Trophoblast cell (in vitro differentiated cells and primary cell): Measurements from ENCODE around the gene LRRC27.

ENCODE experiments used
- DNase-seq, 2 donors: peaks; one replicate each; pipeline ENCODE4 v3.0.0-alpha.2; 2016
- H2AFZ ChIP-seq: 2 replicates; pipeline ENCODE4 v1.6.1; 2013; ENCODE audit warnings: low read length, moderate library complexity, mild to moderate bottlenecking; ENCODE audit not compliant: insufficient read depth, poor library complexity
- H2AK5ac ChIP-seq: 2 replicates; pipeline ENCODE4 v1.6.1; 2013; ENCODE audit warnings: mild to moderate bottlenecking, low read length
- H2BK120ac ChIP-seq: 2 replicates; pipeline ENCODE4 v1.6.1; 2013; ENCODE audit warnings: low read length, mild to moderate bottlenecking, moderate library complexity; ENCODE audit not compliant: insufficient read depth, poor library complexity
- H2BK12ac ChIP-seq: 2 replicates; pipeline ENCODE4 v1.6.1; 2013; ENCODE audit warnings: mild to moderate bottlenecking, low read length, moderate library complexity
- H2BK5ac ChIP-seq: 2 replicates; pipeline ENCODE4 v1.6.1; 2013; ENCODE audit warnings: low read length, low read depth, moderate library complexity, mild to moderate bottlenecking; ENCODE audit not compliant: poor library complexity
- H3K14ac ChIP-seq: 2 replicates; pipeline ENCODE4 v1.6.1; 2013; ENCODE audit warnings: mild to moderate bottlenecking, low read length
- H3K18ac ChIP-seq: 2 replicates; pipeline ENCODE4 v1.6.1; 2013; ENCODE audit warnings: mild to moderate bottlenecking, low read length
- H3K23ac ChIP-seq: 2 replicates; pipeline ENCODE4 v1.6.1; 2013; ENCODE audit warnings: low read length
- H3K27ac ChIP-seq: 2 replicates; pipeline ENCODE4 v1.5.1; 2013; ENCODE audit warnings: low read depth, mild to moderate bottlenecking, inconsistent platforms, low read length, moderate library complexity
- H3K27me3 ChIP-seq: 2 replicates; pipeline ENCODE4 v1.6.1; 2013; ENCODE audit warnings: inconsistent platforms, mild to moderate bottlenecking, low read length, moderate library complexity; ENCODE audit not compliant: insufficient read depth
- H3K36me3 ChIP-seq, 2 experiments: 1 replicate in 1 of 2; 2 replicates in 1 of 2; pipeline ENCODE4 v1.6.1; 2013; ENCODE audit warnings: low read length in 2 of 2, mild to moderate bottlenecking in 2 of 2, moderate library complexity in 1 of 2; ENCODE audit not compliant: insufficient read depth in 2 of 2, control insufficient read depth in 1 of 2
- H3K4ac ChIP-seq: 2 replicates; pipeline ENCODE4 v1.6.1; 2013; ENCODE audit warnings: low read depth, mild to moderate bottlenecking, low read length, moderate library complexity
- H3K4me1 ChIP-seq, 2 experiments: 1 replicate in 1 of 2; 2 replicates in 1 of 2; pipeline ENCODE4 v1.6.1; 2013; ENCODE audit warnings: low read length in 2 of 2, mild to moderate bottlenecking in 2 of 2, moderate library complexity in 1 of 2; ENCODE audit not compliant: insufficient read depth in 2 of 2, control insufficient read depth in 1 of 2
- H3K4me2 ChIP-seq: 2 replicates; pipeline ENCODE4 v1.6.1; 2013; ENCODE audit warnings: inconsistent platforms, mild to moderate bottlenecking, low read length, moderate library complexity
- H3K4me3 ChIP-seq: 2 replicates; pipeline ENCODE4 v1.5.1; 2013; ENCODE audit warnings: mild to moderate bottlenecking, low read depth, low read length, inconsistent platforms
- H3K79me1 ChIP-seq: one replicate; pipeline ENCODE4 v1.6.1; 2013; ENCODE audit warnings: low read length
- H3K79me2 ChIP-seq: 2 replicates; pipeline ENCODE4 v1.6.1; 2013; ENCODE audit warnings: low read length, mild to moderate bottlenecking; ENCODE audit not compliant: control insufficient read depth, insufficient read depth, poor library complexity
- H3K9ac ChIP-seq: 2 replicates; pipeline ENCODE4 v1.6.1; 2013; ENCODE audit warnings: mild to moderate bottlenecking, low read length
- H3K9me3 ChIP-seq: 2 replicates; pipeline ENCODE4 v1.6.1; 2013; ENCODE audit warnings: low read depth, mild to moderate bottlenecking, control low read depth, inconsistent platforms, low read length; ENCODE audit not compliant: insufficient read depth
- H4K12ac ChIP-seq: 2 replicates; pipeline ENCODE4 v1.6.1; 2013; ENCODE audit warnings: low read depth, mild to moderate bottlenecking, low read length, moderate library complexity
- H4K8ac ChIP-seq: 2 replicates; pipeline ENCODE4 v1.6.1; 2013; ENCODE audit warnings: low read depth, mild to moderate bottlenecking, low read length, moderate library complexity
- H4K91ac ChIP-seq: one replicate; pipeline ENCODE4 v1.6.1; 2013; ENCODE audit warnings: low read depth, mild to moderate bottlenecking, low read length, moderate library complexity
- WGBS: extraction: QIAGEN DNeasy Blood & Tissue Kit; methylation state at CpG from one replicate; pipeline ENCODE4 v1.1.7; 2013; ENCODE audit warnings: missing lambda C conversion rate; ENCODE audit not compliant: insufficient read length, insufficient coverage; ENCODE audit errors: extremely low coverage; 5-methylcytosine and 5-hydroxymethylcytosine counted together

The LRRC27 gene

DNA sequence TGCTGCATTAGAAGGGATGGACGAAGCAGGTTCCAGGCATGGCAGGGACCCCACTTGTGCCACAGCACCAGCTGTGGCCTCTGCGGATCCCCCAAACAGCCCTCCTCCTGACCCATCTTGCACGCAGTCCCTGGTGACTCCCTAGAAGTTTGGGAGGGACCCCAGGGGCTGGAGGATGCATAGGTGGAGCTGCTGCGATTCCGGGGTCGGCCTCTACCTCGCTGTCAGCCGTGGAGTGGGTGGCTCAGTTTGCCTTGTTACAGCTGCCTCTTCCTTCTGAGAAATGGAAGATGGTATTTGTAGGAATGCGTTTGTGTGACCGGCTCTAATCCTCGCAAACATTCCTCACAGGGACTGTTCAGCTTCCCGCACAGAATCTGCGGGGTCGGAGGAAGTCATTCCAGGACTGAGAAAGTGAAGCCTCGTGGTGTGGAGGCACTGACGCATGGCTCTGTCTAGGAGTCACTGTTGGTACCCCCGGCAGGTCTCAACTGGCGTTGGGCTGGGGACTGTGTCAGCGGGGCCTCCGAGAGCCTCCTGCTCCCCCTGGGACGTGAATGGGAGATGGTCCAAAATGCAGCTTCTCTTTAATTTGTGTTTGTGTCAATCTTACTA is 82.5 kb downstream of the LRRC27 start:
- Histone ChIP-seq H3K23ac (no peak overlapping the region), H3K36me3 (peaks cover 36 to 43% of the 10 kb centered on the region in 2 experiments), H2BK12ac (no peak overlapping the region), H2AFZ (no peak overlapping the region), H2BK120ac (no peak overlapping the region), H3K79me1 (peaks cover 26% of the 10 kb centered on the region), H3K4me3 (no peak overlapping the region), H3K4ac (no peak overlapping the region), H2BK5ac (no peak overlapping the region), H3K27ac (no peak overlapping the region), H3K27me3 (no peaks in the 10 kb centered on the region), H4K8ac (no peak overlapping the region), H3K9ac (no peak overlapping the region), H3K79me2 (peaks cover 35% of the 10 kb centered on the region), H4K12ac (no peak overlapping the region), H3K14ac (no peak overlapping the region), H3K9me3 (peaks cover 4% of the 10 kb centered on the region), H4K91ac (no peak overlapping the region), H3K4me1 (peaks cover 55 to 59% of the 10 kb centered on the region in 2 experiments), H2AK5ac (no peak overlapping the region), H3K4me2 (no peak overlapping the region), H3K18ac (no peak overlapping the region)
- DNase-seq: peak; percentile 46 to 53
- no CpG with 5 or more reads among the region's 21 CpGs for WGBS

DNA sequence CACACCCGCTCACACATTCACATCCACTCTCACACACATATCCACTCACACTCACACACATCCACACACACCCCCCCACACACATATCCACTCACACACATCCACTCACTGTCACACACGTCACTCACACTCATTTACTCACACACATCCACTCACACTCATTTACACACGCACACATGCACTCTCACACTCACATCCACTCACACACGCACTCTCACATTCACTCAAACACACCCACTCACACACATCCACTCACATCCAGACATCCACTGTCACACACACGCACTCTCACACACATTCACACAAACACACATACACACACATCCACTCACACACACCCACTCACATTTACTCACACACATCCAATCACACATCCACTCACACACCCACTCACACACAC is 83.3 kb downstream of the LRRC27 start:
- no peak overlapping the region for H4K91ac ChIP-seq
- H2BK12ac ChIP-seq: no peak overlapping the region
- H3K14ac ChIP-seq: no peak overlapping the region
- H2AK5ac ChIP-seq: no peak overlapping the region
- no peak overlapping the region for H3K27ac ChIP-seq
- peaks cover 35 to 42% of the 10 kb centered on the region in 2 experiments for H3K36me3 ChIP-seq
- no CpG with 5 or more reads among the region's 5 CpGs for WGBS
- no peak for DNase-seq
- no peak overlapping the region for H3K23ac ChIP-seq
- no peaks in the 10 kb centered on the region for H3K27me3 ChIP-seq
- H2AFZ ChIP-seq: no peak overlapping the region
- H4K8ac ChIP-seq: no peak overlapping the region
- H3K9ac ChIP-seq: no peak overlapping the region
- H3K4ac ChIP-seq: peak overlapping the region; percentile 3
- no peak overlapping the region for H2BK120ac ChIP-seq
- peak overlapping the region; percentile 34 for H3K18ac ChIP-seq
- H3K4me2 ChIP-seq: no peak overlapping the region
- H3K4me3 ChIP-seq: peak overlapping the region; percentile 44
- H4K12ac ChIP-seq: no peak overlapping the region
- H3K9me3 ChIP-seq: peaks cover 6% of the 10 kb centered on the region
- peaks cover 31% of the 10 kb centered on the region for H3K79me2 ChIP-seq
- no peak overlapping the region for H2BK5ac ChIP-seq
- H3K79me1 ChIP-seq: peaks cover 22% of the 10 kb centered on the region
- H3K4me1 ChIP-seq: peaks cover 54 to 59% of the 10 kb centered on the region in 2 experiments

DNA sequence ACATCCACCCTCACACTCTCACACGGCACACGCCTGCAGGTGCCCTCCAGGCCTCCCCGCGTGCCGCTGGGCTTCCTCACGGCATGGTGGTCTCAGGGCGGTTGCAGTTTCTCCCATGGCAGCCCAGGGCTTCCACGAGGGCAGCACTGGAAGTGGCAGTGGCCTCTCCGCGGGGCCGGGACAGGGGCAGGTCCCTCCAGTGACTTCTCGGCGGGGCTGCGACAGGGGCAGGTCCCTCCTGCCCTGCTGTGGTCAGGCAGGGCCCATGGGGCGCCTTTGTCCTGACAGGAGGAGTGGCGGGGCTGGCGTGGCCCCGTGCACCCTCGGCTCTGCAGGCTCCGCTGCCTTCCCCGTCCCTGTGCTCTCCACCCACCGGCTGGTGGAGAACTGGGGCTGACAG is 84.0 kb downstream of the LRRC27 start:
- no peak overlapping the region for H2AFZ ChIP-seq
- H3K36me3 ChIP-seq: peaks cover 29 to 38% of the 10 kb centered on the region in 2 experiments
- H3K79me1 ChIP-seq: peaks cover 19% of the 10 kb centered on the region
- H4K91ac ChIP-seq: no peak overlapping the region
- H3K4me2 ChIP-seq: no peak overlapping the region
- peak overlapping the region; percentile 23 for H3K4ac ChIP-seq
- no peak overlapping the region for H4K12ac ChIP-seq
- H2BK12ac ChIP-seq: no peak overlapping the region
- WGBS: no CpG with 5 or more reads among the region's 22 CpGs
- no peak for DNase-seq
- peak overlapping the region; percentile 12 for H3K18ac ChIP-seq
- H2AK5ac ChIP-seq: no peak overlapping the region
- H3K27ac ChIP-seq: no peak overlapping the region
- H3K27me3 ChIP-seq: no peaks in the 10 kb centered on the region
- peaks cover 52 to 57% of the 10 kb centered on the region in 2 experiments for H3K4me1 ChIP-seq
- peaks cover 6% of the 10 kb centered on the region for H3K9me3 ChIP-seq
- H3K23ac ChIP-seq: no peak overlapping the region
- H3K9ac ChIP-seq: no peak overlapping the region
- no peak overlapping the region for H2BK120ac ChIP-seq
- H4K8ac ChIP-seq: no peak overlapping the region
- H3K14ac ChIP-seq: no peak overlapping the region
- no peak overlapping the region for H3K4me3 ChIP-seq
- no peak overlapping the region for H2BK5ac ChIP-seq
- H3K79me2 ChIP-seq: peaks cover 26% of the 10 kb centered on the region

DNA sequence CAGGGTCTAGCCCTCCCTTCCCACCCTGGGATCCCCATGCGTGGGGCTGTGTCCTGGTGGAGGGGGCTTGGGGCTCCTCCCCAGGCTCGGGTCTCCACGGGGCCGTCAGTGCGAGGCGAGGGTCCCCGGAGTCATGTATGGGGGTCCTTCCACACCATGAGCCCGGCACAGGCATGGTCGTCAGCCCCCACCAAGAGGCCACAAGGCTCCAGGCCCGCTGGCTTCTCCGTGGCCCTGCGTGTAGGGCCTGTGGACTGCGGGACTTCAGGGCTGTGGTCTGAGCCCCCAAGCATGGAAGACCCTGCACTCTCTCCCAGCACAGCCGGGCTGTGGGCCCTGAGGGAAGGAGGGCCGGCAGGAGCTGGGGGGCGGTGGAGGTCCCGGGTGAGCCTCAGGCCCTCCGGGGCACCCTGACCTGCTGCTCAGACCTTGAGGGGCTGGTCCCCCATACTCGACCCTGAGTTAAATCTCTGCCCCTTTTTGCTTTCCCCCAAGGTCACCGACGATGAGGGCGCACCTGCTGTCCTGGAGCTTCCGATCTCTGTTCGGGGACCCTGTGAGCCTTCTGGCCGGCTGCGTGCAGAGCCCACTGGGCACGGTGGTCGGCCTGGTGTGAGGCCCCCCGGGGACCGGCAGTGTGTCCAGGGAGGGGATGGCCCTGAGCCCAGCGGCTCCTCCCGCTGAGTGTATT is 84.7 kb downstream of the LRRC27 start:
- Histone ChIP-seq H3K14ac (no peak overlapping the region), H3K4ac (peak overlapping the region; percentile 26), H3K4me2 (no peak overlapping the region), H3K9ac (no peak overlapping the region), H4K8ac (no peak overlapping the region), H3K36me3 (peaks cover 26 to 38% of the 10 kb centered on the region in 2 experiments), H3K23ac (no peak overlapping the region), H3K4me1 (peaks cover 53 to 59% of the 10 kb centered on the region in 2 experiments), H2BK120ac (no peak overlapping the region), H2AFZ (no peak overlapping the region), H2AK5ac (no peak overlapping the region), H2BK12ac (no peak overlapping the region), H3K79me2 (peaks cover 22% of the 10 kb centered on the region), H2BK5ac (no peak overlapping the region), H3K9me3 (peaks cover 6% of the 10 kb centered on the region), H3K79me1 (peaks cover 19% of the 10 kb centered on the region), H3K4me3 (no peak overlapping the region), H3K27ac (no peak overlapping the region), H4K12ac (no peak overlapping the region), H4K91ac (no peak overlapping the region), H3K27me3 (no peaks in the 10 kb centered on the region), H3K18ac (peak overlapping the region; percentile 9)
- no peak for DNase-seq
- WGBS: no CpG with 5 or more reads among the region's 32 CpGs
